Mucosa of stomach (tissue), 1 donor: Measurements from ENCODE around the gene STK32A.
A peak's percentile ranks its signal among the peaks of the same experiment; 100 is the strongest.
"Not testable (repeated sequence)": the region's sequence is repeated elsewhere in the genome, so short reads cannot be mapped to it uniquely, and the experiment has no call there.

Source experiments
- H3K27me3 ChIP-seq: one replicate; pipeline ENCODE4 v1.7.0; 2013; ENCODE audit warnings: mild to moderate bottlenecking, low read length; ENCODE audit not compliant: control insufficient read depth, insufficient read depth
- H3K36me3 ChIP-seq: one replicate; pipeline ENCODE4 v1.7.0; 2013; ENCODE audit warnings: low read length; ENCODE audit not compliant: control insufficient read depth, insufficient read depth
- H3K4me1 ChIP-seq: one replicate; pipeline ENCODE4 v1.7.0; 2013; ENCODE audit warnings: mild to moderate bottlenecking, low read length; ENCODE audit not compliant: control insufficient read depth, insufficient read depth
- H3K4me3 ChIP-seq: one replicate; pipeline ENCODE4 v1.7.0; 2013; ENCODE audit warnings: low read length
- H3K9ac ChIP-seq: one replicate; pipeline ENCODE4 v1.7.0; 2013; ENCODE audit warnings: mild to moderate bottlenecking, low read length, moderate library complexity
- H3K9me3 ChIP-seq: one replicate; pipeline ENCODE4 v1.7.0; 2013; ENCODE audit warnings: mild to moderate bottlenecking, low read length, moderate library complexity; ENCODE audit not compliant: control insufficient read depth
- donor health status: Pancreatic carcinoma.

Gene STK32A

DNA sequence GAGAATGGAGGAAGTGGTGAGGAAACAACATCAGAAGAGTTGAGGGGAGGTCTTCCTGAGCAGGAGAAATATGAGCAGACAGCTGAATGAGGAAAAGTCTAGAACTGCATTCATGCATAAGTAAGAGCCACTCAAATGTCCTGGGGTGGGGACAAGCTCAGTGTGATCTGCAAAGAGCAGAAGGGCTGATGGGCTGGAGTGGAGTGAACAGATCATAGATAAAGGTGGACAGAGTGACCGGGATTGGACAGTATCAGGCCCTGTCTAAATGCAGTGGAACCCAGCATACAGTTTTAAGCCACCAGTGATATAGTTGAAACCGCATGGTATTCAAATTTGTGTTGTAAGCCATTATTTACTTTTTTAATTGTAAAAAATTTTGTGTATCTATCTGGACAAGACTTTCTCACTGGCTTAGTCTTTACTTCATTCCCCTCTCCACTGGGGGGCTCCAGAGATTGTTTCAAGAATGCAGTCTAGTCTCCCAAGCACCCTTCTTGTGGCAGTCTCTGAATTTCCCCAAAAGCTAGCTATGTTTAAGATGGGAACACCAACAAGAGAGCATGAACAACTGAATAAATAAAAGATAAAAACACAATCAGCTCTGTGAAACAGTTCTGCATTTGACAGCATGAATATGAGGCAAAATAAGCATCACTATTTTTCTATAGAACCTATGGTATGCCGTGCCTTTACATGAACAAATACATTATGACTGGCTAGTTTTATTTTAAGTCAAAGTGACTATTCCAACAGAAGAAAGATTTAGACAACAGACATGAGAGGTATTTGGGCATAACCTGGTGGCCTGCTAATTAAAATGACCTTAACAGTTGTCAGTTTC lies 10.7 kb upstream of the STK32A start:
- Histone ChIP-seq H3K4me3 (no peak overlapping the region), H3K36me3 (no peaks in the 10 kb centered on the region), H3K9ac (no peak overlapping the region), H3K4me1 (no peaks in the 10 kb centered on the region), H3K27me3 (no peaks in the 10 kb centered on the region), H3K9me3 (no peaks in the 10 kb centered on the region)

GRCh38 chr5:147225938-147226337 lies 8.9 kb upstream of the STK32A start:
- Histone ChIP-seq H3K4me3 (no peak overlapping the region), H3K9ac (no peak overlapping the region), H3K9me3 (no peaks in the 10 kb centered on the region), H3K27me3 (no peaks in the 10 kb centered on the region), H3K4me1 (no peaks in the 10 kb centered on the region), H3K36me3 (no peaks in the 10 kb centered on the region)

DNA sequence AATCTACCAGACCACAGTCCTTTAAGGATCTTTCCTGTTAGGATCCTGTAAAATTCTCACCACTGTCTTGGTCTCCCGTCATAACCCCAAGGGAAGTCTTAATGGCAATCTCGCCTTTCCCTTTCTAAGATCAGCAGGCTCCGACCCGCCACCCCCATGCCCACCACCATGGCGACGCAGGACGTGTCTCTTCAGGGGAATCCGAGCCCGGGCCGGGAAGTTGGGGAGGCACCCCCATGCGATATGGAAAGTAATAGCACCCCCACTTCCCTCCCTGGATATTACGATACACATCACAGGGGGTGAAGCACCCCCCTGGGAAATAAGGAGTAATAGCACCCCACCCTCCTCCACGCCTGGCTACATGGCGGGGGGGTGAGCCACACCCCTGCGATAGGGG lies 8.3 kb upstream of the STK32A start:
- Histone ChIP-seq H3K9me3 (no peaks in the 10 kb centered on the region), H3K36me3 (no peaks in the 10 kb centered on the region), H3K9ac (no peak overlapping the region), H3K4me1 (no peaks in the 10 kb centered on the region), H3K27me3 (no peaks in the 10 kb centered on the region), H3K4me3 (no peak overlapping the region)

DNA sequence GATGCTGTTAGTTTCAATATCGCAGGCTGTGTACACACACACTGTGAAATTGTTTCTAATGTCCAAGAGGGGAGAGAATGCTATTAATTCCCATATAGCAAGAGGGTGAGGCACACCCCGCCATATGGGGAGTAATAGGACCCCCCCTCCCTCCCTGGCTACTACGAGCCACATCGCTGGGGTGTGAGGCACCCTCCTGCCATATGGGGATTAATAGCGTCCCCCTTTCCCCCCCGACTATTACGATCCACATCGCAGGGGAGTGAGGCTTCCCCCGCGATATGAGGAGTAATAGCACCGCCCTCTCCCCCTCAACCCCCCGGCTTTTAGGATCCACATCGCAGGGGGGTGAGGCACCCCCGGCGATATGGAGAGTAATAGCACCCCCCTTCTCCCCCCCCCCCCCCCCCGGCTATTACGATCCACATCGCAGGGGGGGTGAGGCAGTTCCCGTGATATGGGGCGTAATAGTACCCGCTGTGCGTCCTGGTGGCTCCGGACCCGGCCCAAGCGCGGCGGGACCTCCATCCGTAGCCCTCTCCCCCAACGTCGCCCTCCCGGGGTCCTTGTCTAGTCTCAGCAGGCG lies 494 bp upstream of the STK32A start:
- peaks cover 10% of the 10 kb centered on the region for H3K27me3 ChIP-seq
- H3K36me3 ChIP-seq, result no peaks in the 10 kb centered on the region
- peak overlapping the region; percentile 15 for H3K4me3 ChIP-seq
- H3K9ac ChIP-seq, result peak overlapping the region; percentile 62
- H3K4me1 ChIP-seq, result peaks cover 7% of the 10 kb centered on the region
- no peaks in the 10 kb centered on the region for H3K9me3 ChIP-seq

DNA sequence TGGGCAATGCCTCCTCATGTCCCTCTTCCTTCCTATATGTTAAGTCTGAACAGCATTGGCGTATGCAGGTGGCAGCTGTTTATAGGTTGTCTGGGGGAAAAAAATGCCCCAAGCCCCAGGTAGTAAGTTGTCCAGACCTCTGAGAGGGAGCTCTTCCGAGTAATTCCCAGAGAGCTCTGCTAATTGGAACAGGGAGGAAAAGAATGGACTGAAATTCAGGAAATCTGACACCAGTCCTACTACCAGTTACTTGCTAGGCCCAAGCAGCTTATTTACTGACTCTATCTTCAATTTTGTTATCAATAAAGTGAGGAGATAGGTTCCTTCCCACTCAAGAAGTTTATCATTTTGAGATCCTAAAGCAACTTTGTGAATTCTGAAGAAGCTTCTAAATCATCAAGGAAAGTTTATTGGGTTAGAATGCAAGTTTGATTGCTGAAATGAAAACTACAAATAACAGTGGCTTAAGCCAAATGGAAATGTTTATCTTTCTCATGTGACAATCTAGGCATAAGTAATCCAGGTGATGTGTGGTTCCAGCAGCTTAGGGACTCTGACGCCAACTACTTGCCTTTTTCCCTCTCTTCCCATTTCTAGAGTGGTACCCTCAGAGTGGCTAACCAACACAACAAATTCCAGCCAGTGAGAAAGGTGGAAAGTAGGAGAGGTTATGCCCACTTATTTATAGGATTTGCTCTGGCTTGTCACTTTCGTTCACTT lies 5.6 kb downstream of the STK32A start:
- Histone ChIP-seq H3K4me1 (peaks cover under 1% of the 10 kb centered on the region), H3K27me3 (no peaks in the 10 kb centered on the region), H3K36me3 (no peaks in the 10 kb centered on the region), H3K9me3 (no peaks in the 10 kb centered on the region), H3K4me3 (no peak overlapping the region), H3K9ac (no peak overlapping the region)

DNA sequence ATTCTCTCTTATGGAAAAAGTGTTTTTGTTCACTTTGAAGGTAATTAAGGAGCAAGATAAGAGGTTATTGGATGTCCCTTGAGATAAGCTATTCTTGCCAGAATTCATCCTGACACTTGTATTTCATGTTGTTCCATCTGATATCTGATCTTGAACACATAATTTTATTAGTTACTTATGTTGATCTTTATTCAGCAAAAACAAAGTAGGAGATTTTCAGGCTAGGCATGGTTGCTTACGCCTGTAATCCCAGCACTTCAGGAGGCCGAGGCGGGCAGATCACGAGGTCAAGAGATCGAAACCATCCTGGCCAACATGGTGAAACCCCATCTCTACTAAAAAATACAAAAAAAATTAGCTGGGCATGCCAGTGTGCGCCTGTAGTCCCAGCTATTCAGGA lies 8.4 kb downstream of the STK32A start:
- not testable (repeated sequence) for H3K4me3 ChIP-seq, H3K4me1 ChIP-seq, H3K9ac ChIP-seq, H3K27me3 ChIP-seq, H3K36me3 ChIP-seq, H3K9me3 ChIP-seq

- H3K4me3 ChIP-seq, result no peak overlapping the region
- no peaks in the 10 kb centered on the region for H3K4me1 ChIP-seq
- no peaks in the 10 kb centered on the region for H3K9me3 ChIP-seq
- no peaks in the 10 kb centered on the region for H3K27me3 ChIP-seq
- H3K9ac ChIP-seq, result no peak overlapping the region
- H3K36me3 ChIP-seq, result no peaks in the 10 kb centered on the region
Measured at GRCh38 chr5:147245381-147246165, 10.7 kb downstream of the STK32A start.

GRCh38 chr5:147248561-147248960 lies 13.7 kb downstream of the STK32A start:
- no peak overlapping the region for H3K9ac ChIP-seq
- no peaks in the 10 kb centered on the region for H3K27me3 ChIP-seq
- no peak overlapping the region for H3K4me3 ChIP-seq
- no peaks in the 10 kb centered on the region for H3K9me3 ChIP-seq
- no peaks in the 10 kb centered on the region for H3K4me1 ChIP-seq
- H3K36me3 ChIP-seq, result no peaks in the 10 kb centered on the region

DNA sequence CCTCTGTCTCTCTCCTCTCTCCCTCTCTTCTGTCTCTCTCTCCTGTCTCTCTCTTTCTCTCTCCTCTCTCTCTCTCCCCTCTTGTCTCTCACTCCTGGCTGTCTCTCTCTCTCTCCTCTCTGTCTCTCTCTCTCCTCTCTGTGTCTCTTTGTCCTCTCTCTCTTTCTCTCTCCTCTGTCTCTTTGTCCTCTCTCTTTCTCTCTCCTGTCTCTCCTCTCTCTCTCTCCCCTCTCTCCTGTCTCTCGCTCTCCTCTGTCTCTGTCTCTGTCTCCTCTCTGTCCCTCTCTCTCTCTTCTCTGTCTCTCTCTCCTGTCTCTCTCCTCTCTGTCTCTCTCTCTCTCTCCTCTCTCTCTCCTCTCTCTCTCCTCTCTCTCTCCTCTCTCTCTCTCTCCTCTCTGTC lies 25.0 kb downstream of the STK32A start:
- no peaks in the 10 kb centered on the region for H3K27me3 ChIP-seq
- H3K36me3 ChIP-seq, result no peaks in the 10 kb centered on the region
- H3K9me3 ChIP-seq, result no peaks in the 10 kb centered on the region
- peaks cover 7% of the 10 kb centered on the region for H3K4me1 ChIP-seq
- H3K9ac ChIP-seq, result no peak overlapping the region
- no peak overlapping the region for H3K4me3 ChIP-seq

DNA sequence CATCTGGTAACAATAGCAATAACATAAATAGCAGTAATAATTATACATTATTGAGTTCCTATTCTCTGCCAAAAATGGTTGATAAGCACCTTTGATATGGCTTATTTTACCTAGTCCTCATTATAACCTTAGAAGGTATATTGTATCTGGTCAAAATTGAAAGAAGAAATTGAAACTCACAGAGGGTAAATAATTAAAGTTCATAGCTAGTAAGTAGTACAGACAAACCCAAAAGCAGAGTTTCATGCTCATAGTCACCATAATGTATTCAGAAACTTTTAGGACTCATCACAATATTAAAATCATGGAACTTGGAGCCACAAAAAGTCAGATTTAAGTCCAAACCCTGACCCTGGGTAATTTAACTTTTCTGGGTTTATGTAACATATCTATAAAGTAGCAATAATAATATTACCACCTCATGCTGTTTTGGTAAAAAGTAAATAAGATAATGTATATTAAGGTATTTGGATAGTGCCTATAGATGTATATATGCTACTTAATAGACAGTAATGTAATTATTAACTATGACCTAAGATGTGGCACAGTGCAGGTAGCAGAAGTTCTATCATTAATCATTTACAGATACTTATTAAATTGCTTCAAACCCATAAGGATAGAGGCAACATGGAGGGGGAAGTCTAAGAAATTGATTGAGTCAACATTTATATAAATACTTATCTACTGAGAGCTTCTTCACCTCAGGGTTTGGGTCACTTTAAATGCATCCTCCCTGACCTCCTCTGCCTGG lies 32.4 kb downstream of the STK32A start:
- no peaks in the 10 kb centered on the region for H3K4me1 ChIP-seq
- no peaks in the 10 kb centered on the region for H3K36me3 ChIP-seq
- H3K4me3 ChIP-seq, result no peak overlapping the region
- H3K9me3 ChIP-seq, result no peaks in the 10 kb centered on the region
- no peaks in the 10 kb centered on the region for H3K27me3 ChIP-seq
- no peak overlapping the region for H3K9ac ChIP-seq

- no peaks in the 10 kb centered on the region for H3K36me3 ChIP-seq
- H3K9ac ChIP-seq, result no peak overlapping the region
- no peaks in the 10 kb centered on the region for H3K4me1 ChIP-seq
- H3K27me3 ChIP-seq, result no peaks in the 10 kb centered on the region
- no peaks in the 10 kb centered on the region for H3K9me3 ChIP-seq
- no peak overlapping the region for H3K4me3 ChIP-seq
Measured at GRCh38 chr5:147276497-147276896, 41.7 kb downstream of the STK32A start.
